ENCODE measurements around the gene EIF3C. TPM values are rescaled to one million over a fixed set of nuclear protein-coding genes. Genes with fewer than 3 reads are reported as not detected.

Gene EIF3C, protein sequence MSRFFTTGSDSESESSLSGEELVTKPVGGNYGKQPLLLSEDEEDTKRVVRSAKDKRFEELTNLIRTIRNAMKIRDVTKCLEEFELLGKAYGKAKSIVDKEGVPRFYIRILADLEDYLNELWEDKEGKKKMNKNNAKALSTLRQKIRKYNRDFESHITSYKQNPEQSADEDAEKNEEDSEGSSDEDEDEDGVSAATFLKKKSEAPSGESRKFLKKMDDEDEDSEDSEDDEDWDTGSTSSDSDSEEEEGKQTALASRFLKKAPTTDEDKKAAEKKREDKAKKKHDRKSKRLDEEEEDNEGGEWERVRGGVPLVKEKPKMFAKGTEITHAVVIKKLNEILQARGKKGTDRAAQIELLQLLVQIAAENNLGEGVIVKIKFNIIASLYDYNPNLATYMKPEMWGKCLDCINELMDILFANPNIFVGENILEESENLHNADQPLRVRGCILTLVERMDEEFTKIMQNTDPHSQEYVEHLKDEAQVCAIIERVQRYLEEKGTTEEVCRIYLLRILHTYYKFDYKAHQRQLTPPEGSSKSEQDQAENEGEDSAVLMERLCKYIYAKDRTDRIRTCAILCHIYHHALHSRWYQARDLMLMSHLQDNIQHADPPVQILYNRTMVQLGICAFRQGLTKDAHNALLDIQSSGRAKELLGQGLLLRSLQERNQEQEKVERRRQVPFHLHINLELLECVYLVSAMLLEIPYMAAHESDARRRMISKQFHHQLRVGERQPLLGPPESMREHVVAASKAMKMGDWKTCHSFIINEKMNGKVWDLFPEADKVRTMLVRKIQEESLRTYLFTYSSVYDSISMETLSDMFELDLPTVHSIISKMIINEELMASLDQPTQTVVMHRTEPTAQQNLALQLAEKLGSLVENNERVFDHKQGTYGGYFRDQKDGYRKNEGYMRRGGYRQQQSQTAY
- 254 and 358 TPM in 2 replicates for total RNA-seq

GRCh38 chr16:28711220-28712083, at the start of gene EIF3C:
EIF3C (plus strand) TSS chr16:28711464; CDS start chr16:28711687, 223 bp downstream.

GRCh38 chr16:28751487-28751886, 40.2 kb downstream of the EIF3C start, which contains the start of gene NPIPB9:
NPIPB9 (plus strand) TSS chr16:28751787.

Other genes with a start within 250 kb of the EIF3C start
- gene NPIPB7, start 239.1 kb upstream of the EIF3C start, total RNA-seq = not detected in 2 replicates
- gene CLN3, start 219.4 kb upstream of the EIF3C start, total RNA-seq = 11.1 and 11.4 TPM in 2 replicates
- not detected in 2 replicates for gene APOBR, start 216.8 kb upstream of the EIF3C start, total RNA-seq
- not detected in 2 replicates for gene IL27, start 204.6 kb upstream of the EIF3C start, total RNA-seq
- 16.2 and 20.3 TPM in 2 replicates for gene NUPR1, start 172.5 kb upstream of the EIF3C start, total RNA-seq
- 12.3 and 14.6 TPM in 2 replicates for gene SGF29, start 157.5 kb upstream of the EIF3C start, total RNA-seq
- not detected in 2 replicates for gene SULT1A2, start 114.4 kb upstream of the EIF3C start, total RNA-seq
- gene SULT1A1, start 101.4 kb upstream of the EIF3C start, total RNA-seq = 1.0 and 1.3 TPM in 2 replicates
- not detected in 2 replicates for gene NPIPB8, start 73.4 kb upstream of the EIF3C start, total RNA-seq
- not detected in 2 replicates for gene NPIPB9, start 40.3 kb downstream of the EIF3C start, total RNA-seq
- gene ATXN2L, start 111.5 kb downstream of the EIF3C start, total RNA-seq = 61.0 and 64.8 TPM in 2 replicates
- gene TUFM, start 134.9 kb downstream of the EIF3C start, total RNA-seq = 198 and 209 TPM in 2 replicates
- 26.4 and 30.8 TPM in 2 replicates for gene SH2B1, start 152.4 kb downstream of the EIF3C start, total RNA-seq
- 0.15 and 0.17 TPM in 2 replicates for gene ATP2A1, start 167.0 kb downstream of the EIF3C start, total RNA-seq
- gene RABEP2, start 213.8 kb downstream of the EIF3C start, total RNA-seq = 26.9 and 35.2 TPM in 2 replicates
- not detected in 2 replicates for gene CD19, start 220.5 kb downstream of the EIF3C start, total RNA-seq
- 13.4 and 14.0 TPM in 2 replicates for gene NFATC2IP, start 239.5 kb downstream of the EIF3C start, total RNA-seq

Measured in bronchus fibroblast of lung (primary cell).